H9 (cell line): Measurements from ENCODE around the gene NEDD4. TPM values are rescaled to one million over a fixed set of nuclear protein-coding genes. Genes with fewer than 3 reads are reported as not detected.

Source experiments
- DNase-seq: peaks from one replicate; pipeline ENCODE4 v3.0.0-alpha.2; 2017
- H2AFZ ChIP-seq: one replicate; pipeline ENCODE4 v1.6.1; 2013; ENCODE audit warnings: mild to moderate bottlenecking, low read length, control low read depth, moderate library complexity
- H2AK5ac ChIP-seq: 2 replicates; pipeline ENCODE4 v1.6.1; 2013; ENCODE audit warnings: low read length, control low read depth, mixed read lengths; ENCODE audit not compliant: insufficient read length
- H2BK120ac ChIP-seq: one replicate; pipeline ENCODE4 v1.6.1; 2013; ENCODE audit warnings: low read depth, mild to moderate bottlenecking, low read length, control low read depth, inconsistent platforms; ENCODE audit not compliant: poor library complexity, severe bottlenecking
- H2BK12ac ChIP-seq: 2 replicates; pipeline ENCODE4 v1.6.1; 2013; ENCODE audit warnings: low read length, control low read depth, mixed read lengths, low read depth; ENCODE audit not compliant: insufficient read length
- H2BK15ac ChIP-seq: 2 replicates; pipeline ENCODE4 v1.6.1; 2013; ENCODE audit warnings: low read depth, low read length, control low read depth
- H2BK20ac ChIP-seq: one replicate; pipeline ENCODE4 v1.6.1; 2013; ENCODE audit warnings: low read depth, mild to moderate bottlenecking, low read length, control low read depth, inconsistent platforms; ENCODE audit not compliant: poor library complexity, severe bottlenecking
- H2BK5ac ChIP-seq: 2 replicates; pipeline ENCODE4 v1.6.1; 2013; ENCODE audit warnings: low read length, control low read depth, mixed read lengths; ENCODE audit not compliant: insufficient read length
- H3K14ac ChIP-seq: 2 replicates; pipeline ENCODE4 v1.6.1; 2013; ENCODE audit warnings: low read length, control low read depth; ENCODE audit not compliant: insufficient read depth
- H3K18ac ChIP-seq: 2 replicates; pipeline ENCODE4 v1.6.1; 2013; ENCODE audit warnings: low read depth, mild to moderate bottlenecking, mixed read lengths, low read length, control low read depth; ENCODE audit not compliant: insufficient read length
- H3K23ac ChIP-seq: 2 replicates; pipeline ENCODE4 v1.6.1; 2013; ENCODE audit warnings: low read length, control low read depth, mixed read lengths, low read depth; ENCODE audit not compliant: insufficient read length
- H3K23me2 ChIP-seq: 2 replicates; pipeline ENCODE4 v1.6.1; 2013; ENCODE audit warnings: low read depth, mild to moderate bottlenecking, mixed read lengths, low read length, control low read depth; ENCODE audit not compliant: insufficient read length, poor library complexity, severe bottlenecking
- H3K27ac ChIP-seq: 2 replicates; pipeline ENCODE4 v1.5.1; 2013; ENCODE audit warnings: low read length, control low read depth, mixed read lengths, low read depth; ENCODE audit not compliant: insufficient read length
- H3K27me3 ChIP-seq: 2 replicates; pipeline ENCODE4 v1.6.1; 2013; ENCODE audit warnings: low read length, control low read depth, inconsistent platforms; ENCODE audit not compliant: insufficient read depth
- H3K4ac ChIP-seq: 2 replicates; pipeline ENCODE4 v1.6.1; 2013; ENCODE audit warnings: low read depth, mild to moderate bottlenecking, control low read depth, inconsistent platforms, low read length, moderate library complexity
- H3K4me1 ChIP-seq: 2 replicates; pipeline ENCODE4 v1.6.1; 2013; ENCODE audit warnings: low read length, control low read depth, inconsistent platforms; ENCODE audit not compliant: insufficient read depth
- H3K4me2 ChIP-seq: 2 replicates; pipeline ENCODE4 v1.6.1; 2013; ENCODE audit warnings: low read length, control low read depth, mixed read lengths; ENCODE audit not compliant: insufficient read length, insufficient read depth
- H3K56ac ChIP-seq: 2 replicates; pipeline ENCODE4 v1.6.1; 2013; ENCODE audit warnings: low read depth, mild to moderate bottlenecking, mixed read lengths, low read length, control low read depth; ENCODE audit not compliant: insufficient read length
- H3K79me1 ChIP-seq: 2 replicates; pipeline ENCODE4 v1.6.1; 2013; ENCODE audit warnings: low read depth, mild to moderate bottlenecking, moderate library complexity, low read length, control low read depth, inconsistent platforms; ENCODE audit not compliant: insufficient read depth, poor library complexity, severe bottlenecking
- H3K79me2 ChIP-seq: 2 replicates; pipeline ENCODE4 v1.6.1; 2013; ENCODE audit warnings: low read length, control low read depth, inconsistent platforms; ENCODE audit not compliant: insufficient read depth
- H3K9ac ChIP-seq: 2 replicates; pipeline ENCODE4 v1.6.1; 2013; ENCODE audit warnings: low read length, control low read depth, mixed read lengths; ENCODE audit not compliant: insufficient read length; ENCODE audit errors: extremely low read depth
- H3K9me3 ChIP-seq: one replicate; pipeline ENCODE4 v1.6.1; 2013; ENCODE audit warnings: low read depth, low read length, inconsistent platforms; ENCODE audit not compliant: control insufficient read depth
- H3T11ph ChIP-seq: one replicate; pipeline ENCODE4 v1.6.1; 2013; ENCODE audit warnings: mild to moderate bottlenecking, low read length, control low read depth, inconsistent platforms
- H4K20me1 ChIP-seq: one replicate; pipeline ENCODE4 v1.6.1; 2013; ENCODE audit not compliant: control insufficient read depth, insufficient read length, insufficient read depth
- H4K5ac ChIP-seq: 2 replicates; pipeline ENCODE4 v1.6.1; 2013; ENCODE audit warnings: low read depth, mild to moderate bottlenecking, mixed read lengths, low read length, control low read depth; ENCODE audit not compliant: insufficient read length
- H4K8ac ChIP-seq: replicated peaks from 2 replicates; pipeline ENCODE4 v1.6.1; 2013; ENCODE audit warnings: low read length, control low read depth, mixed read lengths, low read depth; ENCODE audit not compliant: insufficient read length
- H4K91ac ChIP-seq: 2 replicates; pipeline ENCODE4 v1.6.1; 2013; ENCODE audit warnings: low read depth, mild to moderate bottlenecking, moderate library complexity, mixed read lengths, low read length, control low read depth; ENCODE audit not compliant: insufficient read length
- H3K27ac Mint-ChIP-seq, 3 experiments: 2 replicates in 2 of 3; 3 replicates in 1 of 3; pipeline ENCODE4 v1.8.0; 2020 to 2021; ENCODE audit warnings: mixed read lengths in 3 of 3, mild to moderate bottlenecking in 1 of 3, moderate library complexity in 1 of 3
- H3K27me3 Mint-ChIP-seq: 2 replicates; pipeline ENCODE4 v1.8.0; 2021; ENCODE audit warnings: low read depth, mild to moderate bottlenecking, moderate library complexity, mixed read lengths
- H3K36me3 Mint-ChIP-seq, 3 experiments: 2 replicates in 2 of 3; 3 replicates in 1 of 3; pipeline ENCODE4 v1.8.0; 2020 to 2021; ENCODE audit warnings: low read depth in 3 of 3, mixed read lengths in 3 of 3; ENCODE audit not compliant: insufficient read depth in 1 of 3
- H3K4me1 Mint-ChIP-seq, 2 experiments: 2 replicates each; pipeline ENCODE4 v1.8.0; 2020; ENCODE audit warnings: mixed read lengths in 2 of 2
- H3K4me3 Mint-ChIP-seq, 2 experiments: 2 replicates in 1 of 2; 3 replicates in 1 of 2; pipeline ENCODE4 v1.8.0; 2020 to 2021; ENCODE audit warnings: mild to moderate bottlenecking in 2 of 2, mixed read lengths in 2 of 2, moderate library complexity in 1 of 2
- H3K9me3 Mint-ChIP-seq, 2 experiments: 2 replicates in 1 of 2; 3 replicates in 1 of 2; pipeline ENCODE4 v1.8.0; 2020; ENCODE audit warnings: mild to moderate bottlenecking in 2 of 2, mixed read lengths in 2 of 2, moderate library complexity in 1 of 2
- WGBS: extraction: QIAGEN DNeasy Blood & Tissue Kit; methylation state at CpG from one replicate; pipeline ENCODE4 v1.1.7; 2013; ENCODE audit warnings: missing lambda C conversion rate, low lambda C conversion rate, mixed read lengths; ENCODE audit not compliant: insufficient read length; ENCODE audit errors: extremely low coverage; 5-methylcytosine and 5-hydroxymethylcytosine counted together
- total RNA-seq: library from RNA; stranded (reverse); gene quantifications from 2 replicates; pipeline ENCODE4 v1.2.1, GENCODE V29; 2021
- TF ChIP-seq, protein P1 (sequence below): fragments of 200-600 bp; sonication (generic); conservative IDR thresholded peaks from 3 replicates; pipeline ENCODE4 v1.8.0; 2021; ENCODE audit warnings: antibody characterized with exemption, mild to moderate bottlenecking

The NEDD4 gene
- total RNA-seq, 1 experiment from 2014 or later, result 9.6 TPM

DNA sequence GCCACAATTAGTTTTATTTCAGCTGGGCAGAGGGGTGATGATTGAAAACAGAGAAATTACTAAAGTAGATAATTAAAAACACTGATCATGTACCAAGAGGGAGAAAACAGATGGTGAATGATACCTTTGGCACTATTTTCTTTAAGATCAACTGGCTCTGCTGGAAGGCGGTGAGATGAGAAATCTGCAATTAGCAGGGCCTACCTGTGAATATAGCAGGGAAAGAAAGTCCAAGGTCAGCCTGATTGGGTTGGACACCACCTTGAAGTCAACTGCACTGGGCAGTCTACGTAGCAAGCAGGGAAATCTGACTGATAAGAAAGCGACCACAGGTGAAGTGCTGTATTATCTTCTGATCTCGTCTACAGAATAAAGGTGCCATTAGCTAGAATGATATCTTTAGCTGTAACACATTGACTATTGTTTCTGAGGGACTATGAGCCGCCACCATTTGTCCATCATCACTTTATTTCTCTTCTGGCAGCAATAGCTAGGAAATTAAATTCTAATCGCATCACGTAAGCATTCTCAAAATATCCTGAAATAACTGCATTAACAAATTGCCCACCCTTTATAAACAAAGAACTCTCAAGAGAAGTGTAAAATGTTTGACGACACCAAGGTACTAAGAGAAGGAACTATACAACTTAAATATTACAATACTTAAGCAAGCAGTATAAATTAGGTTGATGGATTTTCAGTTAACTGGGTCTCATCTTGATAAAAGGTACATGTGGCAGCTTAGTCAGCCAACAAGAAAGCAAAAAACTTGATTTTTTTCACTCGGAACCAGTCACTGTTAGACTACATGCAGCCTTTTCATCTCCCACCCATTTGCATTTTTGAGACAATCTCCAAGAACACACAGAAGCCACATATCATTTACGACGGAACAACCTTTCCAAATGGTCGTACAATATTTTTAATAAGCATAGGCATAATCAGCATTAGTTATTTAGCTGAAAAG, 1.3 kb downstream of the NEDD4 start:
- Histone ChIP-seq H2BK5ac (no peak overlapping the region), H2BK12ac (no peak overlapping the region), H3K79me1 (no peaks in the 10 kb centered on the region), H4K91ac (no peak overlapping the region), H4K20me1 (no peaks in the 10 kb centered on the region), H2AK5ac (no peak overlapping the region), H3K4ac (no peak overlapping the region), H3K18ac (no peak overlapping the region), H3K14ac (no peak overlapping the region), H2BK15ac (no peak overlapping the region), H3K4me2 (peak overlapping the region; percentile 83), H3K56ac (no peak overlapping the region), H2BK120ac (no peak overlapping the region), H3K27me3 (no peaks in the 10 kb centered on the region; the same call in 1 of the 2 replicates), H3T11ph (no peak overlapping the region), H2AFZ (no peak overlapping the region), H4K8ac (no peak overlapping the region), H3K23me2 (peaks cover 7% of the 10 kb centered on the region), H3K27ac (no peak overlapping the region), H3K79me2 (no peaks in the 10 kb centered on the region), H3K9ac (no peak overlapping the region), H4K5ac (no peak overlapping the region), H3K4me1 (no peaks in the 10 kb centered on the region; the same call in 1 of the 2 replicates), H2BK20ac (no peak overlapping the region), H3K9me3 (no peaks in the 10 kb centered on the region), H3K23ac (no peak overlapping the region)
- TF ChIP-seq, protein P1, sequence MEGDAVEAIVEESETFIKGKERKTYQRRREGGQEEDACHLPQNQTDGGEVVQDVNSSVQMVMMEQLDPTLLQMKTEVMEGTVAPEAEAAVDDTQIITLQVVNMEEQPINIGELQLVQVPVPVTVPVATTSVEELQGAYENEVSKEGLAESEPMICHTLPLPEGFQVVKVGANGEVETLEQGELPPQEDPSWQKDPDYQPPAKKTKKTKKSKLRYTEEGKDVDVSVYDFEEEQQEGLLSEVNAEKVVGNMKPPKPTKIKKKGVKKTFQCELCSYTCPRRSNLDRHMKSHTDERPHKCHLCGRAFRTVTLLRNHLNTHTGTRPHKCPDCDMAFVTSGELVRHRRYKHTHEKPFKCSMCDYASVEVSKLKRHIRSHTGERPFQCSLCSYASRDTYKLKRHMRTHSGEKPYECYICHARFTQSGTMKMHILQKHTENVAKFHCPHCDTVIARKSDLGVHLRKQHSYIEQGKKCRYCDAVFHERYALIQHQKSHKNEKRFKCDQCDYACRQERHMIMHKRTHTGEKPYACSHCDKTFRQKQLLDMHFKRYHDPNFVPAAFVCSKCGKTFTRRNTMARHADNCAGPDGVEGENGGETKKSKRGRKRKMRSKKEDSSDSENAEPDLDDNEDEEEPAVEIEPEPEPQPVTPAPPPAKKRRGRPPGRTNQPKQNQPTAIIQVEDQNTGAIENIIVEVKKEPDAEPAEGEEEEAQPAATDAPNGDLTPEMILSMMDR, result no peak
- H3K4me3 Mint-ChIP-seq, result peak overlapping the region; percentile 87 to 91
- peaks cover 0 to 2% of the 10 kb centered on the region in 2 experiments; a peak in 1 of 5 replicates for H3K9me3 Mint-ChIP-seq
- peaks cover 18 to 25% of the 10 kb centered on the region in 2 experiments for H3K4me1 Mint-ChIP-seq
- no peak for DNase-seq
- H3K36me3 Mint-ChIP-seq, result peaks cover 0 to 3% (median 1%) of the 10 kb centered on the region in 3 experiments; a peak in 3 of 7 replicates
- peaks cover 10% of the 10 kb centered on the region for H3K27me3 Mint-ChIP-seq
- no CpG with 5 or more reads among the region's 12 CpGs for WGBS
- no peak overlapping the region for H3K27ac Mint-ChIP-seq
